Stimulated activated CD4-positive, alpha-beta T cell treated with anti-CD3 and anti-CD28 coated beads, Interleukin-1b, Interleukin-23, amount 100 ng/mL, for 1 hour (primary cell): ENCODE results near the gene HCN2.

Source experiments
- DNase-seq, 2 donors: peaks; one replicate each; pipeline ENCODE4 v3.0.0-alpha.2; 2020; ENCODE audit warnings: low read depth in 2 of 2

HCN2 gene

GRCh38 chr19:640161-640558 is 50.5 kb downstream of the HCN2 start:
- DNase-seq: no peak

GRCh38 chr19:640606-641189 is 51.0 kb downstream of the HCN2 start:
- DNase-seq: no peak

- DNase-seq: no peak
These were observed 52.0 kb downstream of the HCN2 start for GRCh38 chr19:641702-642101.

- no peak for DNase-seq
These were observed 53.4 kb downstream of the HCN2 start for GRCh38 chr19:642767-643727.

GRCh38 chr19:643736-644135 is 54.1 kb downstream of the HCN2 start:
- DNase-seq: no peak

- no peak for DNase-seq
These were observed 54.7 kb downstream of the HCN2 start for GRCh38 chr19:644363-644762.

- DNase-seq: no peak
These were observed 55.1 kb downstream of the HCN2 start for GRCh38 chr19:644789-645188.

GRCh38 chr19:645912-646778 is 56.5 kb downstream of the HCN2 start:
- no peak for DNase-seq

GRCh38 chr19:646779-647565 is 57.3 kb downstream of the HCN2 start:
- DNase-seq: no peak

GRCh38 chr19:647566-648284 is 58.0 kb downstream of the HCN2 start:
- no peak for DNase-seq

- DNase-seq: no peak
These were observed 58.6 kb downstream of the HCN2 start for GRCh38 chr19:648305-648704.

- DNase-seq: no peak
These were observed 59.5 kb downstream of the HCN2 start for GRCh38 chr19:648904-649801.

- DNase-seq: no peak
These were observed 60.4 kb downstream of the HCN2 start for GRCh38 chr19:650121-650520.

GRCh38 chr19:651114-651818 is 61.6 kb downstream of the HCN2 start:
- DNase-seq: no peak

GRCh38 chr19:651991-652390 is 62.3 kb downstream of the HCN2 start:
- no peak for DNase-seq

- DNase-seq: no peak
These were observed 63.0 kb downstream of the HCN2 start for GRCh38 chr19:652467-653389.

GRCh38 chr19:653425-653824 is 63.7 kb downstream of the HCN2 start:
- no peak for DNase-seq

- DNase-seq: no peak
These were observed 66.0 kb downstream of the HCN2 start for GRCh38 chr19:655691-656090.
